ENCODE measurements around the gene TNFSF4. TPM values are rescaled to one million over a fixed set of nuclear protein-coding genes. Genes with fewer than 3 reads are reported as not detected.

TNFSF4 gene
- total RNA-seq, 2 experiments from 2014 or later: 0.17 to 0.33 TPM

GRCh38 chr1:173137107-173137706 lies 69.9 kb downstream of the TNFSF4 start:
- no peaks in the 10 kb centered on the region for H3K27me3 ChIP-seq (ENCODE audit: control insufficient read depth in 1 of 2, insufficient read depth in 2 of 2, low read length in 2 of 2)
- no peaks in the 10 kb centered on the region for H3K9me3 Mint-ChIP-seq
- no peak for ATAC-seq (ENCODE audit: poor library complexity)
- H3K4me3 ChIP-seq (ENCODE audit: low read length): no peak overlapping the region
- ChIA-PET CTCF (no interaction called here), POLR2A (interaction anchor here (1.0 kb wide), 1 partner anchor 15 kb away, joined by 4 read pairs; no protein-coding TSS in a partner anchor)
- no peak for TF ChIP-seq CTCF (IDR thresholded peaks at IDR 0.05)
- no peak overlapping the region for H3K27ac Mint-ChIP-seq
- H3K9me3 ChIP-seq (ENCODE audit: control insufficient read depth in 1 of 2, insufficient read depth in 1 of 2, low read length in 2 of 2): peaks cover 0 to 8% of the 10 kb centered on the region in 2 experiments
- no peaks in the 10 kb centered on the region for H3K36me3 Mint-ChIP-seq (ENCODE audit: low read depth)
- no peak overlapping the region for H3K27ac ChIP-seq (ENCODE audit: low read depth in 1 of 2, low read length in 2 of 2)
- intact Hi-C loops (cut with DNase I, micrococcal nuclease): no loop called here
- DNase-seq: no peak
- H3K36me3 ChIP-seq (ENCODE audit: insufficient read depth, low read length): no peaks in the 10 kb centered on the region
- H3K4me1 ChIP-seq (ENCODE audit: insufficient read depth, low read length): no peaks in the 10 kb centered on the region
- no peaks in the 10 kb centered on the region for H3K27me3 Mint-ChIP-seq
- H3K4me1 Mint-ChIP-seq (ENCODE audit: low read depth): no peaks in the 10 kb centered on the region
- H3K4me3 Mint-ChIP-seq: no peak overlapping the region

GRCh38 chr1:173134800-173135199 lies 72.3 kb downstream of the TNFSF4 start:
- no peaks in the 10 kb centered on the region for H3K36me3 ChIP-seq (ENCODE audit: insufficient read depth, low read length)
- TF ChIP-seq CTCF (IDR thresholded peaks at IDR 0.05): no peak
- Mint-ChIP-seq H3K27me3 (no peaks in the 10 kb centered on the region), H3K36me3 (ENCODE audit: low read depth) (no peaks in the 10 kb centered on the region), H3K4me1 (ENCODE audit: low read depth) (no peaks in the 10 kb centered on the region), H3K27ac (no peak overlapping the region), H3K9me3 (peaks cover 3% of the 10 kb centered on the region), H3K4me3 (no peak overlapping the region)
- H3K4me3 ChIP-seq (ENCODE audit: low read length): no peak overlapping the region
- no peaks in the 10 kb centered on the region for H3K27me3 ChIP-seq (ENCODE audit: control insufficient read depth in 1 of 2, insufficient read depth in 2 of 2, low read length in 2 of 2)
- H3K27ac ChIP-seq (ENCODE audit: low read depth in 1 of 2, low read length in 2 of 2): no peak overlapping the region
- intact Hi-C loops (cut with DNase I, micrococcal nuclease): no loop called here
- ChIA-PET POLR2A (no interaction called here), CTCF (no interaction called here)
- ATAC-seq (ENCODE audit: poor library complexity) (no peak), DNase-seq (no peak)
- no peaks in the 10 kb centered on the region for H3K4me1 ChIP-seq (ENCODE audit: insufficient read depth, low read length)
- H3K9me3 ChIP-seq (ENCODE audit: control insufficient read depth in 1 of 2, insufficient read depth in 1 of 2, low read length in 2 of 2): no peaks in the 10 kb centered on the region

- no peak overlapping the region for H3K27ac ChIP-seq (ENCODE audit: low read depth in 1 of 2, low read length in 2 of 2)
- H3K4me1 ChIP-seq (ENCODE audit: insufficient read depth, low read length): no peaks in the 10 kb centered on the region
- Mint-ChIP-seq H3K36me3 (ENCODE audit: low read depth) (no peaks in the 10 kb centered on the region), H3K27ac (no peak overlapping the region), H3K4me1 (ENCODE audit: low read depth) (no peaks in the 10 kb centered on the region), H3K4me3 (no peak overlapping the region), H3K9me3 (peaks cover 3% of the 10 kb centered on the region), H3K27me3 (no peaks in the 10 kb centered on the region)
- H3K4me3 ChIP-seq (ENCODE audit: low read length): no peak overlapping the region
- no peaks in the 10 kb centered on the region for H3K36me3 ChIP-seq (ENCODE audit: insufficient read depth, low read length)
- intact Hi-C loops (cut with DNase I, micrococcal nuclease): no loop called here
- H3K27me3 ChIP-seq (ENCODE audit: control insufficient read depth in 1 of 2, insufficient read depth in 2 of 2, low read length in 2 of 2): no peaks in the 10 kb centered on the region
- DNase-seq (no peak), ATAC-seq (ENCODE audit: poor library complexity) (no peak)
- POLR2A ChIA-PET: no interaction called here
- CTCF ChIA-PET: no interaction called here
- no peaks in the 10 kb centered on the region for H3K9me3 ChIP-seq (ENCODE audit: control insufficient read depth in 1 of 2, insufficient read depth in 1 of 2, low read length in 2 of 2)
- no peak for TF ChIP-seq CTCF (IDR thresholded peaks at IDR 0.05)
Observed at GRCh38 chr1:173134029-173134428, 73.1 kb downstream of the TNFSF4 start.

Other genes with a start within 250 kb of the TNFSF4 start
- gene TNFSF18, start 156.4 kb downstream of the TNFSF4 start, total RNA-seq: not detected

Measured in CD4-positive, alpha-beta T cell (primary cell).